Chondrocyte (in vitro differentiated cells): ENCODE results near the gene ADGRV1. TPM values are rescaled to one million over a fixed set of nuclear protein-coding genes. Genes with fewer than 3 reads are reported as not detected.
"Not testable (repeated sequence)": the region's sequence is repeated elsewhere in the genome, so short reads cannot be mapped to it uniquely, and the experiment has no call there.

Experiments
- DNase-seq: peaks from one replicate; pipeline ENCODE4 v3.0.0; 2021; ENCODE audit warnings: mixed read lengths, low spot score
- H3K27ac Mint-ChIP-seq: one replicate; pipeline ENCODE4 v1.8.0; 2021; ENCODE audit warnings: mild to moderate bottlenecking, moderate library complexity, mixed read lengths; ENCODE audit not compliant: unreplicated experiment
- H3K27me3 Mint-ChIP-seq: 2 replicates; pipeline ENCODE4 v1.8.0; 2021; ENCODE audit warnings: low read depth, mixed read lengths
- H3K36me3 Mint-ChIP-seq: 2 replicates; pipeline ENCODE4 v1.8.0; 2021; ENCODE audit warnings: low read depth, mixed read lengths
- H3K4me1 Mint-ChIP-seq: 2 replicates; pipeline ENCODE4 v1.8.0; 2021; ENCODE audit warnings: low read depth, mild to moderate bottlenecking, mixed read lengths
- H3K4me3 Mint-ChIP-seq: one replicate; pipeline ENCODE4 v1.8.0; 2021; ENCODE audit warnings: mild to moderate bottlenecking, moderate library complexity, mixed read lengths; ENCODE audit not compliant: unreplicated experiment
- H3K9me3 Mint-ChIP-seq: 2 replicates; pipeline ENCODE4 v1.8.0; 2021; ENCODE audit warnings: low read depth, mixed read lengths
- total RNA-seq: library from RNA; stranded (reverse); gene quantifications from 3 replicates; pipeline ENCODE4 v1.2.1, GENCODE V29; 2021
- TF ChIP-seq, protein P1 (sequence below): fragments of 200-600 bp; sonication (generic); IDR thresholded peaks from 2 replicates; pipeline ENCODE4 v1.5.0; 2021; ENCODE audit warnings: antibody characterized with exemption, mild to moderate bottlenecking, moderate library complexity

ADGRV1 gene
- total RNA-seq, 1 donor from 2014 or later = 1.5 TPM

DNA sequence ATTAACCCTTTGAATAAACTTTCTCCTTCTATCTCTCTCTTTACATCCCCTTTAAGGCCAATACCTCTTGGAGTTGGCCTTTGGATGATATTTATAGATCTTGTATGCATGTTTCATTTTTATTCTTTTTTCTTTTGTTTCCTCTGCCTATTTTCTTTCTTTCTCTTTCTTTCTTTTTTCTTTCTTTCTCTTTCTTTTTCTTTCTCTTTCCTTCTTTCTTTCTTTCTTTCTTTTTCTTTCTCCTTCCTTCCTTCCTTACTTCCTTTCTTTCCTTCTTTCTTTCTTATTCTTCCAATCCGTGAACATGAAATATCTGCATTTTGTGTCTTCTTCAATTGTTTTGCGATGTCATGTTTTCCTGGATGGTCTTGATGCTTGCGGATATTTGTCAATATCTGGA, 276.1 kb downstream of the ADGRV1 start:
- Mint-ChIP-seq H3K4me3 (no peak overlapping the region), H3K27ac (no peak overlapping the region), H3K36me3 (peaks cover 1% of the 10 kb centered on the region), H3K27me3 (no peaks in the 10 kb centered on the region), H3K9me3 (peaks cover 22% of the 10 kb centered on the region), H3K4me1 (no peaks in the 10 kb centered on the region)
- no peak for DNase-seq
- TF ChIP-seq, protein P1, sequence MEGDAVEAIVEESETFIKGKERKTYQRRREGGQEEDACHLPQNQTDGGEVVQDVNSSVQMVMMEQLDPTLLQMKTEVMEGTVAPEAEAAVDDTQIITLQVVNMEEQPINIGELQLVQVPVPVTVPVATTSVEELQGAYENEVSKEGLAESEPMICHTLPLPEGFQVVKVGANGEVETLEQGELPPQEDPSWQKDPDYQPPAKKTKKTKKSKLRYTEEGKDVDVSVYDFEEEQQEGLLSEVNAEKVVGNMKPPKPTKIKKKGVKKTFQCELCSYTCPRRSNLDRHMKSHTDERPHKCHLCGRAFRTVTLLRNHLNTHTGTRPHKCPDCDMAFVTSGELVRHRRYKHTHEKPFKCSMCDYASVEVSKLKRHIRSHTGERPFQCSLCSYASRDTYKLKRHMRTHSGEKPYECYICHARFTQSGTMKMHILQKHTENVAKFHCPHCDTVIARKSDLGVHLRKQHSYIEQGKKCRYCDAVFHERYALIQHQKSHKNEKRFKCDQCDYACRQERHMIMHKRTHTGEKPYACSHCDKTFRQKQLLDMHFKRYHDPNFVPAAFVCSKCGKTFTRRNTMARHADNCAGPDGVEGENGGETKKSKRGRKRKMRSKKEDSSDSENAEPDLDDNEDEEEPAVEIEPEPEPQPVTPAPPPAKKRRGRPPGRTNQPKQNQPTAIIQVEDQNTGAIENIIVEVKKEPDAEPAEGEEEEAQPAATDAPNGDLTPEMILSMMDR = no peak

DNA sequence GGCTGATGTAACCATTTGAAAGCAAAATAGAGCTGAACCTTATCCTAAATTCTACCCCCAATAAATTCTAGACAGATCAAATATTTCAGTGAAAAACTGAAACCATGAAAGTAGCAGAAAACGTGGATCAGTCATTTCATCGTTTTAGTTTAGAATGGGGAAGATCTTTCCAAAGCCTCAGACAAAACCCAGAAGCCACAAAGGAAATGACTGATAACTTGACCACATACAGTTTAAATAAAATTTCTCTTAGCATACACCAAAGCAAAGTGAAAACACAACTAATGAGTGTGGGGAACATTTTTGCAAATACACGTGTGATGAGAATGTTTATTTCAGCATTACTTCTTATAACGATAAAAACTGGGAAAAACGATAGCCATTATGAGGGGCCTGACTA, 284.8 kb downstream of the ADGRV1 start:
- TF ChIP-seq, protein P1 = no peak
- Mint-ChIP-seq H3K4me1 (peaks cover 7% of the 10 kb centered on the region), H3K4me3 (no peak overlapping the region), H3K36me3 (no peaks in the 10 kb centered on the region), H3K9me3 (peaks cover 6% of the 10 kb centered on the region), H3K27ac (peak overlapping the region; percentile 2), H3K27me3 (no peaks in the 10 kb centered on the region)
- no peak for DNase-seq

DNA sequence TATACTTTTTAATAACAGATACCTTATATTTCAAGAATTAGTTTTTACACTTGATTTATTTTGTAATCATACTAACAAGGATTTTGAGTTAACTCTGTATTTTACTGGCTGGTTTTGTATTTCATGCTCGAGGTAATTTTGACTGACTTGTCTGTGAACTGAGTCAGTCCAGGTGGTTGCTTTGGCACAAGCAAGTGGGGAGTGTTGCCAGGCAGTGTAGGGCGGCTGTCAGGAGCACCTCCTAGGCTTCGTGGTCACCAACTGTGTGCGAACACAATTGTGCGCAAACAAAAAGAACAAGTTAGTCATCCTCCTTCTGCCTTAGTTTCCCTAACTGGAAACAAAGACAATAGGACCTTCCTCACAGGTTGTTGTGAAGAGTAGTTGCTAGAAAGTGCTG, 286.3 kb downstream of the ADGRV1 start:
- no peak for DNase-seq
- TF ChIP-seq, protein P1 = no peak
- Mint-ChIP-seq H3K36me3 (no peaks in the 10 kb centered on the region), H3K9me3 (peaks cover 4% of the 10 kb centered on the region), H3K27me3 (no peaks in the 10 kb centered on the region), H3K27ac (no peak overlapping the region), H3K4me1 (peaks cover 7% of the 10 kb centered on the region), H3K4me3 (no peak overlapping the region)

DNA sequence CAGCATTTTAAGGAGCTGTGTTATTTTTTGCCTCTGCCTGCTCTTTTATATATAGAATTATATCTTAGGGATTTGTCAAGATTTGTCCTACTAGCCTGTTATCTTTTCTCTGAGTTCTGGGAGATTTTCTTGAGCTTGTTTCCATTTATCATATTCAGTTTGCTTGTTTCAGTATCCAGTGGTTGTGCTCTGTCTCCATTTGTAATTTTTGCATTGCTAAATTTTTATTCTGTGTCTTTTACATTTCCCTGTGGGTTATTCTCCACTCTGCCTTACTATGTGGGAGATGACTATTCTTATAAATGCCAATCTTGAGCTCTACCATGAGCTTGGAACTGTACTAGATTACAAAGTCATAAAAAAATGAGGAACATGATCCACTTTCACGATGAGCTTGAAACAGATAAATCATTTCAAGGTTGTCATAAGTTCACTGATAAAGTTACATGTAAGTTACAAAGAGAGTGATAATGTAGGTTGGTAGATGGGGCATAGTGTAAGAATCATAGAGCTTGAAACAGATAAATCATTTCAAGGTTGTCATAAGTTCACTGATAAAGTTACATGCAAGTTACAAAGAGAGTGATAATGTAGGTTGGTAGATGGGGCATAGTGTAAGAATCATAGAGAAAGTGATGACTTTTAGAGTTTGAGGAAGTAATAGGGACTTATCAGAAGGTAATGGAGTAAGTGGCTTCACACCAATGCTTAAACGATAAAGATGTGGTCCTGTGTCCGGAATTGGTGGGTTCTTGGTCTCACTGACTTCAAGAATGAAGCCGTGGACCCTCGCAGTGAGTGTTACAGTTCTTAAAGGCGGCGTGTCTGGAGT, 287.3 kb downstream of the ADGRV1 start:
- H3K36me3 Mint-ChIP-seq = no peaks in the 10 kb centered on the region
- peaks cover 4% of the 10 kb centered on the region for H3K9me3 Mint-ChIP-seq
- no peaks in the 10 kb centered on the region for H3K27me3 Mint-ChIP-seq
- H3K4me3 Mint-ChIP-seq = no peak overlapping the region
- H3K27ac Mint-ChIP-seq = no peak overlapping the region
- TF ChIP-seq, protein P1 = no peak
- peaks cover 7% of the 10 kb centered on the region for H3K4me1 Mint-ChIP-seq
- no peak for DNase-seq

DNA sequence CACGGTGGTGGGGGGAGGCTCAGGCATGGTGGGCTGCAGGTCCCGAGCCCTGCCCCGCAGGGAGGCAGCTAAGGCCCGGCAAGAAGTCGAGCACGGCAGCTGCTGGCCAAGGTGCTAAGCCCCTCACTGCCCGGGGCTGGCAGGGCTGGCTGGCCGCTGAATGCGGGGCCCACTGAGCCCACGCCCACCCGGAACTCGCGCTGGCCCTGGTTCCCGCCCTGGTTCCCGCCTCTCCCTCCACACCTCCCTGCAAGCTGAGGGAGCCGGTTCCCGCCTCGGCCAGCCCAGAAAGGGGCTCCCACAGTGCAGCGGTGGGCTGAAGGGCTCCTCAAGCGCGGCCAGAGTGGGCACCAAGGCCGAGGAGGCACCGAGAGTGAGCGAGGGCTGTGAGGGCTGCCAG, 289.0 kb downstream of the ADGRV1 start:
- H3K36me3 Mint-ChIP-seq, H3K4me3 Mint-ChIP-seq, H3K4me1 Mint-ChIP-seq, H3K27me3 Mint-ChIP-seq, H3K9me3 Mint-ChIP-seq, DNase-seq, H3K27ac Mint-ChIP-seq: not testable (repeated sequence)

DNA sequence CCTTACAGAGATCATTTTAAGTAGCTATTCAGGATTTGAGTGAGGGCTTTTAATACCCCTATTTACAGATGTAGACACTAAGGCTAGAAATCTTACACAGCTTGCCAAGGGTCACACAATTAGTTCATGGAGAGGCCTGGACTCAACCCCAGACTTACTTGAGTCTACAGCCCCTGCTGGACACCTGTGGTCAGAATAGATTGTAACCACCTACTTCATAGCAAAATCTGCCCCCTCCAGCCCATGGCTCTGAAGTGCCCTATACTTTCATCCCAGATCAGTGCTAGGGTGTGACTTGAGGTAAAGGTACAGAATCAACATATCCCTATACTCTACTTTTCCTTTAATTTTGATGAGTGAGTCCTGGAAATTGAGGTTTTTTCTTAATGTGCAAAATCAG, 291.3 kb downstream of the ADGRV1 start:
- TF ChIP-seq, protein P1 = no peak
- no peaks in the 10 kb centered on the region for H3K4me1 Mint-ChIP-seq
- no peaks in the 10 kb centered on the region for H3K36me3 Mint-ChIP-seq
- no peaks in the 10 kb centered on the region for H3K27me3 Mint-ChIP-seq
- DNase-seq = no peak
- no peak overlapping the region for H3K27ac Mint-ChIP-seq
- H3K4me3 Mint-ChIP-seq = no peak overlapping the region
- H3K9me3 Mint-ChIP-seq = peaks cover 4% of the 10 kb centered on the region
